Glomerular endothelial cell (primary cell): ENCODE results near the gene PCDHB10. TPM values are rescaled to one million over a fixed set of nuclear protein-coding genes. Genes with fewer than 3 reads are reported as not detected.
"Not testable (repeated sequence)": the region's sequence is repeated elsewhere in the genome, so short reads cannot be mapped to it uniquely, and the experiment has no call there.

ENCODE experiments used
- DNase-seq: peaks from one replicate; pipeline ENCODE4 v3.0.0-alpha.2; 2011; ENCODE audit warnings: low read depth, low spot score; ENCODE audit errors: extremely low read depth
- total RNA-seq: library from RNA; depleted of rRNA; stranded (reverse); fragments of >200 nt; gene quantifications from 2 replicates; pipeline ENCODE4 v1.2.3, GENCODE V29; 2015

Gene PCDHB10
- total RNA-seq, 1 donor from 2014 or later: 1.3 TPM

GRCh38 chr5:141186897-141187512 is 5.1 kb upstream of the PCDHB10 start, which contains the start of gene PCDHB9:
Gene PCDHB9, plus strand, starts transcription at chr5:141187161. Its CDS starts 158 bp downstream, at chr5:141187319.
- DNase-seq: no peak

- DNase-seq: not testable (repeated sequence)
Observed at GRCh38 chr5:141188682-141189081, 3.5 kb upstream of the PCDHB10 start.

- not testable (repeated sequence) for DNase-seq
Observed at GRCh38 chr5:141189131-141189530, 3.0 kb upstream of the PCDHB10 start.

DNA sequence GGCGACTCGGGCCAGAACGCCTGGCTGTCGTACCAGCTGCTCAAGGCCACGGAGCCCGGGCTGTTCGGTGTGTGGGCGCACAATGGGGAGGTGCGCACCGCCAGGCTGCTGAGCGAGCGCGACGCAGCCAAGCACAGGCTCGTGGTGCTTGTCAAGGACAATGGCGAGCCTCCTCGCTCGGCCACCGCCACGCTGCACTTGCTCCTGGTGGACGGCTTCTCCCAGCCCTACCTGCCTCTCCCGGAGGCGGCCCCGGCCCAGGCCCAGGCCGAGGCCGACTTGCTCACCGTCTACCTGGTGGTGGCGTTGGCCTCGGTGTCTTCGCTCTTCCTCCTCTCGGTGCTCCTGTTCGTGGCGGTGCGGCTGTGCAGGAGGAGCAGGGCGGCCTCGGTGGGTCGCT is 2.2 kb downstream of the PCDHB10 start:
- not testable (repeated sequence) for DNase-seq

DNA sequence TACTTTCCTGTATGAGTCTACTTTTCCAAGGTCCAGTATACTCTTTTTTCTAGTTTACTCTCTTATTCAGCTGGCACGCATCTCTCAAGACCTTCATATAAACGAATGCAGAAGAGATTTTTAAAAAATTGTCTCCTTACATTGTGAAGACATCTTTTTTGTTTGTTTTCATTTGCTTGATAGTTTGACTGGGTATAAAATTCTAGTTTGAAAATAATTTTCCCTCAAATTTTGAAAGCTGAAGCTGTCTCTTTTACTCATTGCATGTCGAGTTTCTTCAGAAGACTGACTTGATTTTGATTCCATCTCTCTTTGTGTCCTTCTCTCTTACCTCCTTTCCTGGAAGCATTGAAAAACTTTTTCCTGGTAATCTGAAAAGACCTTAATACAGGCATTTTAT is 4.2 kb downstream of the PCDHB10 start:
- DNase-seq: no peak

GRCh38 chr5:141199359-141200235 is 7.4 kb downstream of the PCDHB10 start, which contains the start of gene PCDHB11:
Gene PCDHB11, plus strand, starts transcription at chr5:141199627. Its CDS starts 148 bp downstream, at chr5:141199775.
- no peak for DNase-seq

DNA sequence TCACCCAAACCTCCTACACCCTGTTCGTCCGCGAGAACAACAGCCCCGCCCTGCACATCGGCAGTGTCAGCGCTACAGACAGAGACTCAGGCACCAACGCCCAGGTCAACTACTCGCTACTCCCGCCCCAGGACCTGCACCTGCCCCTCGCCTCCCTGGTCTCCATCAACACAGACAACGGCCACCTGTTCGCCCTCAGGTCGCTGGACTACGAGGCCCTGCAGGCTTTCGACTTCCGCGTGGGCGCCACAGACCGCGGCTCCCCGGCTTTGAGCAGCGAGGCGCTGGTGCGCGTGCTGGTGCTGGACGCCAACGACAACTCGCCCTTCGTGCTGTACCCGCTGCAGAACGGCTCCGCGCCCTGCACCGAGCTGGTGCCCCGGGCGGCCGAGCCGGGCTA is 9.0 kb downstream of the PCDHB10 start:
- DNase-seq: not testable (repeated sequence)

GRCh38 chr5:141201646-141202045 is 9.5 kb downstream of the PCDHB10 start:
- not testable (repeated sequence) for DNase-seq

- DNase-seq: no peak
Observed at GRCh38 chr5:141208478-141208877, 16.3 kb downstream of the PCDHB10 start, which contains the start of gene PCDHB12. Gene PCDHB12, plus strand, starts transcription at chr5:141208719. Its CDS starts 189 bp downstream, at chr5:141208908.

DNA sequence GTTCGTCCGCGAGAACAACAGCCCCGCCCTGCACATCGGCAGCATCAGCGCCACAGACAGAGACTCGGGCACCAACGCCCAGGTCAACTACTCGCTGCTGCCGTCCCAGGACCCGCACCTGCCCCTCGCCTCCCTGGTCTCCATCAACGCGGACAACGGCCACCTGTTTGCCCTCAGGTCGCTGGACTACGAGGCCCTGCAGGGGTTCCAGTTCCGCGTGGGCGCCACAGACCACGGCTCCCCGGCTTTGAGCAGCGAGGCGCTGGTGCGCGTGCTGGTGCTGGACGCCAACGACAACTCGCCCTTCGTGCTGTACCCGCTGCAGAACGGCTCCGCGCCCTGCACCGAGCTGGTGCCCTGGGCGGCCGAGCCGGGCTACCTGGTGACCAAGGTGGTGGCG is 18.1 kb downstream of the PCDHB10 start:
- not testable (repeated sequence) for DNase-seq

DNA sequence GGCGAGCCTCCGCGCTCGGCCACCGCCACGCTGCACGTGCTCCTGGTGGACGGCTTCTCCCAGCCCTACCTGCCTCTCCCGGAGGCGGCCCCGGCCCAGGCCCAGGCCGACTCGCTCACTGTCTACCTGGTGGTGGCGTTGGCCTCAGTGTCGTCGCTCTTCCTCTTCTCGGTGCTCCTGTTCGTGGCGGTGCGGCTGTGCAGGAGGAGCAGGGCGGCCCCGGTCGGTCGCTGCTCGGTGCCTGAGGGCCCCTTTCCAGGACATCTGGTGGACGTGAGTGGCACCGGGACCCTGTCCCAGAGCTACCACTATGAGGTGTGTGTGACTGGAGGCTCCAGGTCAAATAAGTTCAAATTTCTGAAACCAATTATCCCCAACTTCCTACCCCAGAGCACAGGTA is 18.7 kb downstream of the PCDHB10 start:
- DNase-seq: not testable (repeated sequence)

GRCh38 chr5:141213656-141214339 is 21.6 kb downstream of the PCDHB10 start, which contains the start of gene PCDHB13:
Gene PCDHB13, plus strand, starts transcription at chr5:141213919. Its CDS starts 205 bp downstream, at chr5:141214124.
- not testable (repeated sequence) for DNase-seq

- DNase-seq: not testable (repeated sequence)
Observed at GRCh38 chr5:141214583-141214982, 22.4 kb downstream of the PCDHB10 start.

GRCh38 chr5:141215504-141215903 is 23.4 kb downstream of the PCDHB10 start:
- DNase-seq: not testable (repeated sequence)

DNA sequence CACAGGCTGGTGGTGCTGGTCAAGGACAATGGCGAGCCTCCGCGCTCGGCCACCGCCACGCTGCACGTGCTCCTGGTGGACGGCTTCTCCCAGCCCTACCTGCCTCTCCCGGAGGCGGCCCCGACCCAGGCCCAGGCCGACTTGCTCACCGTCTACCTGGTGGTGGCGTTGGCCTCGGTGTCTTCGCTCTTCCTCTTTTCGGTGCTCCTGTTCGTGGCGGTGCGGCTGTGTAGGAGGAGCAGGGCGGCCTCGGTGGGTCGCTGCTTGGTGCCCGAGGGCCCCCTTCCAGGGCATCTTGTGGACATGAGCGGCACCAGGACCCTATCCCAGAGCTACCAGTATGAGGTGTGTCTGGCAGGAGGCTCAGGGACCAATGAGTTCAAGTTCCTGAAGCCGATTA is 23.9 kb downstream of the PCDHB10 start:
- DNase-seq: not testable (repeated sequence)

DNA sequence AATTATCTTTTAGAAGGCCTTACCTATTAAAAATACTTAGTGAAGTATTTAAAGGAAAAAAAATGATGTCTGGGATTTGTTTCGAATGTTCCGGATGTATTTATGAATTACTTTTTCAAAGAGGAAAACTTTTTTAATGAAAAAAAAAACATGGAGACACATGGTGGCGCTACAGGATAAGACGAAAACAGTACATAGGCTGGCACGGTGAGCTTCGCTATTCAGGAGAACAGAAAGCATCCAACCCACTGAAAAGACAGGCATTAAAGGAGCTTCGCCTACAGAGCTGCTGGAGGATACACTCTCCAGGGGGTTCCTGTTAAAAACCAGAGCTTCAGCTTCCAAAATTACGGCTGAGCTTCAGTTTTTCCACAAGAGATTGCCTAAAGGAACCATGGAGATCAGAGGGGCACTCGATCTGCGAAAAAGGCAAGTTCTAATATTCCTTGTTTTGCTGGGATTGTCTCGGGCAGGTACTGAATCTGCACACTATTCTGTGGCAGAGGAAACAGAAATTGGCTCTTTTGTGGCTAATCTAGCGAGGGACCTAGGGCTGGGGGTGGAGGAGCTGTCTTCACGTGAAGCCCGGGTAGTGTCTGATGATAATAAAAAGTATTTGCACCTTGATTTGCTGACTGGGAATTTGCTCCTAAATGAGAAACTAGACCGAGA is 31.1 kb downstream of the PCDHB10 start, which contains the start of gene PCDHB14:
Gene PCDHB14 (plus strand): TSS at position 232 of the 672 bp plus-strand sequence. CDS start 163 bp downstream, at position 395.
- DNase-seq: no peak

- DNase-seq: not testable (repeated sequence)
Observed at GRCh38 chr5:141224844-141225243, 32.7 kb downstream of the PCDHB10 start.

GRCh38 chr5:141225421-141225820 is 33.3 kb downstream of the PCDHB10 start:
- not testable (repeated sequence) for DNase-seq

- no peak for DNase-seq
Observed at GRCh38 chr5:141234109-141234667, 42.0 kb downstream of the PCDHB10 start.

DNA sequence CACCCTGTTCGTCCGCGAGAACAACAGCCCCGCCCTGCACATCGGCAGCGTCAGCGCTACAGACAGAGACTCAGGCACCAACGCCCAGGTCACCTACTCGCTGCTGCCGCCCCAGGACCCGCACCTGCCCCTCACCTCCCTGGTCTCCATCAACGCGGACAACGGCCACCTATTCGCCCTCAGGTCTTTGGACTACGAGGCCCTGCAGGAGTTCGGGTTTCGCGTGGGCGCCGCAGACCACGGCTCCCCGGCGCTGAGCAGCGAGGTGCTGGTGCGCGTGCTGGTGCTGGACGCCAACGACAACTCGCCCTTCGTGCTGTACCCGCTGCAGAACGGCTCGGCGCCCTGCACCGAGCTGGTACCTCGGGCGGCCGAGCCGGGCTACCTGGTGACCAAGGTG is 43.8 kb downstream of the PCDHB10 start:
- not testable (repeated sequence) for DNase-seq
